CD1c-positive myeloid dendritic cell (primary cell): ENCODE results near the gene C1orf53.
"Not testable (repeated sequence)": the region's sequence is repeated elsewhere in the genome, so short reads cannot be mapped to it uniquely, and the experiment has no call there.

Experiments
- DNase-seq: peaks from one replicate; pipeline ENCODE4 v3.0.0-alpha.2; 2016; ENCODE audit errors: extremely low spot score

The C1orf53 gene

DNA sequence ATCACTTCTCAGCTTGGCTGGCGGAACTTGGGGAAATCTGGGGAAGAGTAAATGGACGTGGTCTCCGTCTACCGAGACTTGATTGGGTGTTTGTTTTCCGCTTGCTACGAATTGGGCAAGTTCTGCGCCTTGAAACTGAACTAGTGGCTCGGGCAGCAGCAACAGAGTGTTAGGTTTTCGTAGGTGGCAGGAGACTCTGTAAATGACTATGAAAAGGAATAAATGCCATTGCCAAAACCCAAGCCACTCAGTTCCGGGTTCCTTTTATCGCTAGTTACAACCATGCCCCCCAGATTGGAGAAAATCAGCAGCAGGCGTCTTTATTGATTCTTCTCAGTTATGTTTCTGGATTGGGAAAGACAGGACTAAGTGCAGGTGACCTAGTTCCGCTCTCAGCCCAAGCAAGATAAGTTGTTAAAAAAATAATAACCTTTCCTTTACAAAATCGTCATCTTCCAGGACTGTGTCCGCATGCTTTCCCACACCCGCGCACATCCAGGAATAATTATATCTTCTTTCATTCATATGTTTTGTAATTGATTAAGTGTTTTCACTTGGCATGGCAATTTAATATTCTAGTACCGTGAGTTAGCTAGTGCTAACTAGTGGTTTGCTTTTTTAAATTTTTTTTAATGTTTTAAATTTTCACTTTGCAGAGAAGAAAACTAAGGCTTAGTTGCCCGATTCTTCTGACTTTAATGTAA is 18.1 kb downstream of the C1orf53 start:
- no peak for DNase-seq

- DNase-seq: no peak
Measured at GRCh38 chr1:197921235-197922069, 19.0 kb downstream of the C1orf53 start.

- no peak for DNase-seq
Measured at GRCh38 chr1:197922070-197922390, 19.6 kb downstream of the C1orf53 start.

DNA sequence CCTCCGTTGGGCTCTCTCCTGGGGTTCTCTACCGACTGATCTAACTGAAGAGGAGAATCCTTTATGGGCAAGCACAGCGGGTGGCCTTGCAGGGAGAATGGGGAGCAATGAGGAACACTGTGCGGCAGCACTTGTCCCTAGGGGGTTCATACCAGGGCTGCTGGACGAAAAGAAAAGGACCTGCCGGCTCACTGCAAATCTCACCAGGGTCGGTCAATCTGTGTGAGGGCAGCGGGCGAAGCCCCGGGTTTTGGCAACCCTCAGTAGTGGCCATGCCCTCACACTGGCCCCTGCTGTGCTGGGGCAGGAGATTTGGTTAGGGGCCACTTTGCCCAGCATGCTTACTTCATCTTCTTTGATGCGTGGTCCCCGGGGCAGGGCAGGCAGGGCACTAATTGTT is 20.6 kb downstream of the C1orf53 start:
- DNase-seq: no peak

GRCh38 chr1:197924516-197925123 is 22.2 kb downstream of the C1orf53 start:
- peak; percentile 58 for DNase-seq

DNA sequence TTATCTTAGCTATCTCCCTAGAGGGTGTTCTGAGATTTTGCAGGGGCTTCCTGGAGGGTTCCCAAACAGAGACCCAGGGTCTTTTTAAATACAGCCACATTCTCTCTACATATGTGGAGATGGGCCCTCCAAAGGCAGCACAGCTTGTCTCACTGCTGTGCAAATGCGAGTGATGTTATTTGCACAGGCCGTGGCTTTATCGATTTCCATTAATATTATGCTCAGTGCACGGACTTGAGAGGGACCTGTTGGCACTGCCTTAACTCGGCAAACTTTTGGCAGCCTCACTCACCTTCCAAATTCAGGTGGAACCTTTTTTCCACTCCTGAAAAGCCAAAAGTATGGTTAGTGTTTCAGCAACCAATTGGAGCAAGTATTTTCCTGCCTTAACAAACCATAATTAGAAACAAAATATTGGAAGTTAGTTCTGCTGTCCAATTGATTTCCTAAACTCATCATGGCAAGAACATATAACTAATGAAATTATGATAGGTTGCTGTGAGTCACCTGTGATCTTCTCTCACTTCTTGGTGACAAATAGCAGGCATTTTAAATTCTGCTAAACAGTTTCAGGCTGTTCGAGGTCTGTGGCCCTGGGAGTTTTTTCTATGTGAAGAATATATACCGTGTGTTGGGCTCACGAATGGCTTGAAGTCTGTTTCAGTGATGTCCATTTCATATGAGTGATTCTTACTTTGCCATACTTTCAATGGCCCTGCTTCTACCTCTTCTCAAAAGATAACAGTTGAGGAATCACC is 25.7 kb downstream of the C1orf53 start:
- DNase-seq: no peak

DNA sequence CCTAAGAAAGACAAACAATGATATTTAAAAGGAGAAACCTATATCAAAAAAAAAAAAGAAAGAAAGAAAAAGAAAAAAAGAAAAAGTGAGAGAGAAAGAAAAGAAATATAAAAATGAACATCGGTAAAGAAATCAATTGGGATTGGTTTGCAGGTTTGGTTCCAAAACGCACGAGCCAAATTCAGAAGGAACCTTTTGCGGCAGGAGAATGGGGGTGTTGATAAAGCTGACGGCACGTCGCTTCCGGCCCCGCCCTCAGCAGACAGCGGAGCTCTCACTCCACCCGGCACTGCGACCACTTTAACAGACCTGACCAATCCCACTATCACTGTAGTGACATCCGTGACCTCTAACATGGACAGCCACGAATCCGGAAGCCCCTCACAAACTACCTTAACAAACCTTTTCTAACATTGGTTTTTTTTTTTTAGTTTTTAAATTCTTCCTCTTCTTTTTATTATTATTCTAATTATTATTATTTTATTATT is 26.5 kb downstream of the C1orf53 start:
- no peak for DNase-seq

DNA sequence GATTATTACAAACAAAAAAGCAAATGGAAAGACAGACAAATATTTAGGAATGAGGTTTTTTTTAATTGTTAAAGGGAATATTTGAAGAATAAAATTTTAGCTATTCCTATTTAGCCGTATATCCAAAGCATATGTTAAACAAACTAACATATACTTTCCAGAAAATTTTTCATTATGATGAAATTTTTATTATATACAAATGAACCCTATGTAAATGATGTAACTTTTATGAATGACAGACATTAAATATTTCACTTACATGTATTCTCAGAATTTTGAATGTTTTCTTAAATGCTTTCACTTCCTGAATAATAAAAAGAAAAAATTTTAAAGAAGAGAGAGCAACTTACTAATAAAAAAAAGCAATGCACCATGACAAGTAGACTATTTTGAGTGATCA is 30.6 kb downstream of the C1orf53 start:
- DNase-seq: no peak

- no peak for DNase-seq
Measured at GRCh38 chr1:197933647-197934046, 31.2 kb downstream of the C1orf53 start.

- DNase-seq: no peak
Measured at GRCh38 chr1:197937381-197937780, 35.0 kb downstream of the C1orf53 start.

DNA sequence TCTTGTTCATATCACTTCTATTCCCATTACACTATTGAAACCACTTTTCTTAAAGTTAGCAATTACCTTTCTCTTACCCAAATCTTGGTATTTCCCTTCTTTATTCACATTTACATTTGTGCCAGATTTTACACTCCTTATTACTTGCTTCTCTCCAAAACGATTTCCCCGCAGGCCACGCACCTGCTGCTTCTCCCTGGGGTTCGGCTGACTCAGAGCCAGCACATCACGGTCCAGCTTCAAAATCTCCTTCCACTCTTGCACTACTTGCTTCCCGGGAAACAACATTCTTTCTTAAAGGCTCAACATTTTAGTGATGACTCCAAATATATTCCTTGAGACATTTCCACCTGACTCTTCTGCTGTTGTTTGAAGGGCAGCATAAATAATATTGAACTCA is 35.5 kb downstream of the C1orf53 start:
- DNase-seq: no peak

DNA sequence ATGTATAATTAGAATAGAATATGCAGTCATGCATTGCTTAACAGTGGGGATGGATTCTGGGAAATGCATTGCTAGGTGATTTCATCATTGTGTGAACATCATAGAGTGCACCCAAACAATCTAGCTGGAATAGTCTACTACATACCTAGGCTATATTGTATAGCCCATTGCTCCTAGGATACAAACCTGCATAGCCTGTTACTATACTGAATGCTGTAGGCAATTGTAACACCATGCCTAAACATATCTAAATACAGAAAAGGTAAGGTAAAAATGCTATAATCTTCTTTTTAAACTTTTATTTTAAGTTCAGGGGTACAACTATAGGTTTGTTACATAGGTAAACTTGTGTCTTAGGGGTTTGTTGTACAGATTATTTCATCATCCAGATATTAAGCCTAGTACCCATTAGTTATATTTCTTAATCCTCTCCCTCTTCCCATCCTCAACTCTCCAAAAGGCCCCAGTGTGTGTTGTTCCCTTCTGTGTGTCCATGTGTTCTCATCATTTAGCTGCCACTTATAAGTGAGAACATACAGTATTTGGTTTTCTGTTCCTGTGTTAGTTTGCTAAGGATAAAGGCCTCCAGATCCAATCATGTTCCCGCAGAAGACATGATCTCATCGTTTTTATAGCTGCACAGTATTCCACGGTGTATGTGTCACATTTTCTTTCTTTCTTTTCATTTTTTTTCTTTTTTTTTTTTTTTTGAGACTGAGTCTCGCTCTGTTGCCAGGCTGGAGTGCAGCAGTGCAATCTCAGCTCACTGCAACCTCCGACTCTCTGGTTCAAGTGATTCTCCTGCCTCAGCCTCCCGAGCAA is 36.9 kb downstream of the C1orf53 start:
- DNase-seq: not testable (repeated sequence)

DNA sequence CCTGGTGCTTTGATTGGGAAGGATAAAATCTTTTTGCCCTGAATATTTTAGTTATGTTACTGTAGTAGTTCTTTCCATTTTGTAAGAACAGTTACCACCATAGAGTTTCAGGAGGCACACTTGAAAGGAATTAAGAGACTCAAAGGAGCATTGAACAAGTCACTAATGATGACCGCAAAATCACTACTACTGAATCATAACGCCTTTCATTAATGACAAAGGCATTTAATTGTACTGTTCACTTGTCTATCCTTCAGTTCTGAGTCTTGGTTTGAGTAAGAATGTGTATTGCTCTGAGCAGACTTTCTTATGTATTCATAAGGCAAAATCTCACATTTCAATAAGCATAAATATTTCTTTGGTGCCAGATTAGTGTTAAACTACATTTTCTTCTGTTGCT is 39.6 kb downstream of the C1orf53 start:
- no peak for DNase-seq

DNA sequence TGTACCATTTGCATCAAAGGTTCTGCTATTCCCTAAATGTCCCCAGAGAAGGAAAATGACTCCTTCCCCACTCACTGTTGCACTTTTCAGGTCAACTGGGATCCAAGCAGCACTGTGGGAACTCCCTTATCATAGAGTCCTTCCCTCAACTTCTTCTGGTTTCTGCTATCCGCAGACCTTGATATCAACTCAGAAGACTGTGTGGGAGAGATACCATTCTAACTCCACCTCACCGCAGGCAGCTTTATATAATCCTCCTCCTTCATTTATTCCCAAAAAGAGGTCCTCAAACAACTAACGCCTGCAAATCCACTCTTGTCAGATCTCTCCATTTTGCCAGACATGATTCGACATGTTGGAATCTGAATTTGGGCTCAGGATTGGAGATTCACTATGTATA is 42.1 kb downstream of the C1orf53 start:
- no peak for DNase-seq

GRCh38 chr1:197948926-197949899 is 46.8 kb downstream of the C1orf53 start:
- DNase-seq: no peak

GRCh38 chr1:197951089-197951488 is 48.7 kb downstream of the C1orf53 start:
- DNase-seq: no peak

- no peak for DNase-seq
Measured at GRCh38 chr1:197951617-197952175, 49.3 kb downstream of the C1orf53 start.

DNA sequence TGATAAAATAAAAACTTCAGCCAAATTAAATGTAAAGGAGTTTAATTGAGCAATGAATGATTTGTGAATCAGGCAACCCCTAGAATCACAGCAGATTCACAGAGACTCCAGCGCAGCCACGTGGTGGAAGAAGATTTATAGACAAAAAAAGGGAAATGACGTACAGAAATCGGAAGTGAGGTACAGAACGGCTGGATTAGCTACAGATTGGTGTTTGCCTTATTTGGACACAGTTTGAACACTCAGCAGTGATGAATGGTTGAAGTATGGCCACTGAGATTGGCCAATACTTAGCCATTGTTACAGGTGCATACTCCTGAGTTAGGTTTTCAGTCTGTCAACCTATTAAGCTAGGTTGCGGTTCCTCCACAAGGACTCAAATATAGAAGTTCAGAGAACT is 51.0 kb downstream of the C1orf53 start:
- not testable (repeated sequence) for DNase-seq

- DNase-seq: no peak
Measured at GRCh38 chr1:197954718-197955418, 52.4 kb downstream of the C1orf53 start.
